ENCODE data around the gene KRT37.

DNA sequence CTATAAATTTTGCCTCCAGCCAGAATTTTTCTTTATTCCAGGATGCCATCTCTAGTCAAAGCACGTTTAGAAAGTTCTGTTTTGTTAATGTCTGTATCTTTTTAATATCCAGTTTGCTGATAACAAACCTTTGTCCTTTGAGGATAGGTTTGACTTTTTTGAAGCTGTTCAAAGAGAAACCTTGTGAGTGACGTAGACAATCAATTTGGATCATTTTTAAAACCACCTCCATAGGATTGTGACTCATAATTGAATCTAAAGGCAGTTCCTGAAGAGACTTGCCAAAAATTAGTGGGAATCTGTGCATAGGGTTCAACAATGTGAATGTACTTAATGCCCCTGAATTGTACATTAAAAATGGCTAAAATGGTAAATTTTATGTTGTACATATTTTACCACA, 32.9 kb downstream of the KRT37 start:
- TF ChIP-seq, protein P1, sequence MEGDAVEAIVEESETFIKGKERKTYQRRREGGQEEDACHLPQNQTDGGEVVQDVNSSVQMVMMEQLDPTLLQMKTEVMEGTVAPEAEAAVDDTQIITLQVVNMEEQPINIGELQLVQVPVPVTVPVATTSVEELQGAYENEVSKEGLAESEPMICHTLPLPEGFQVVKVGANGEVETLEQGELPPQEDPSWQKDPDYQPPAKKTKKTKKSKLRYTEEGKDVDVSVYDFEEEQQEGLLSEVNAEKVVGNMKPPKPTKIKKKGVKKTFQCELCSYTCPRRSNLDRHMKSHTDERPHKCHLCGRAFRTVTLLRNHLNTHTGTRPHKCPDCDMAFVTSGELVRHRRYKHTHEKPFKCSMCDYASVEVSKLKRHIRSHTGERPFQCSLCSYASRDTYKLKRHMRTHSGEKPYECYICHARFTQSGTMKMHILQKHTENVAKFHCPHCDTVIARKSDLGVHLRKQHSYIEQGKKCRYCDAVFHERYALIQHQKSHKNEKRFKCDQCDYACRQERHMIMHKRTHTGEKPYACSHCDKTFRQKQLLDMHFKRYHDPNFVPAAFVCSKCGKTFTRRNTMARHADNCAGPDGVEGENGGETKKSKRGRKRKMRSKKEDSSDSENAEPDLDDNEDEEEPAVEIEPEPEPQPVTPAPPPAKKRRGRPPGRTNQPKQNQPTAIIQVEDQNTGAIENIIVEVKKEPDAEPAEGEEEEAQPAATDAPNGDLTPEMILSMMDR (IDR thresholded peaks at IDR 0.05) = no peak
- no peak for TF ChIP-seq POLR2A (IDR thresholded peaks at IDR 0.05)

Measured in testis (tissue), 2 donors.